ENCODE data around the gene TRIM7. TPM values are rescaled to one million over a fixed set of nuclear protein-coding genes. Genes with fewer than 3 reads are reported as not detected.

The TRIM7 gene
- total and polyA plus RNA-seq, 9 of the 15 experiments (the other 6 are each of a cell fraction or from before 2014, with no cell fraction given) = 2.6 to 14.9 (median 8.9) TPM

DNA sequence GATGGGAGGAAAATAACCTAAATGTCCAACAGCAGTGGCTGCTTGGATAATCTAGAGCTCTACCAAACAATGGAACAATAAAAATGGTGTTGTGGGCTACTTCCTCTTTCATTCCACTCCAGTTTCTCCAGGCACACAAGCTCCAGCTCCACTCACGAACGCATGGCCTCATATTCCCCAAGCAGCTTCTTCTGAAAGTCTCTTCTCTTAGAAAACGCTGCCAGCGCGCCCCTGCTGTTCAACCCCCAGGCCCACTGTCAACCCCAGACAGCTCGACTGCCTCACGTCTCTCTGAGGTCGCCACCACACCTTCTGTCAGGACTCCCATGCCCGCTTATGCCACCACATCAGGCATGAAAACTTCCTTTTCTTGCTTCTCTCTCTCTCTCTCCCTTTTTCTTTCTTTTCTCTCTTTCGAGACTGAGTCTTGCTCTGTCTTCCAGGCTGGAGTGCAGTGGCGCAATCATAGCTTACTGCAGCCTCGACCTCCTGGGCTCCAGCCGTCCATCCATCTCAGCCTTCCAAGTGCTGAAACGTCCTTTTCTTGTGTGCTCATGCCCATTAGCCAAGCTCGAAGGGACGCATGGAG, 41.4 kb downstream of the TRIM7 start:
- Histone ChIP-seq H2AFZ (ENCODE audit: low read depth, low read length) (peak overlapping the region; percentile 100), H3K4me2 (ENCODE audit: insufficient read depth, low read length) (peak overlapping the region; percentile 92), H3K4me3 (peak overlapping the region; percentile 42), H3K4me1 (replicated peaks in 1 of 2; ENCODE audit: control insufficient read depth in 2 of 2, insufficient read depth in 2 of 2, low read length in 2 of 2) (peaks cover 43 to 51% of the 10 kb centered on the region in 2 experiments), H4K20me1 (replicated peaks; ENCODE audit: control insufficient read depth, insufficient read depth, low read length) (no peaks in the 10 kb centered on the region), H3K36me3 (ENCODE audit: control insufficient read depth, insufficient read depth, low read length) (no peaks in the 10 kb centered on the region), H3K9ac (ENCODE audit: insufficient read depth in 1 of 2, low read depth in 2 of 2, low read length in 2 of 2) (peak overlapping the region; percentile 91 to 95), H3K27ac (ENCODE audit: extremely low read depth, low read depth, low read length) (peak overlapping the region; percentile 87), H3K79me2 (ENCODE audit: control insufficient read depth, insufficient read depth, low read length) (no peaks in the 10 kb centered on the region), H3K9me1 (ENCODE audit: control insufficient read depth, insufficient read depth, low read length) (no peaks in the 10 kb centered on the region), H3K27me3 (ENCODE audit: control insufficient read depth in 2 of 2, insufficient read depth in 2 of 2, low read length in 2 of 2) (no peaks in the 10 kb centered on the region), H3K9me3 (replicated peaks; ENCODE audit: control insufficient read depth, insufficient read depth, low read depth, low read length) (no peaks in the 10 kb centered on the region)
- WGBS (ENCODE audit: insufficient coverage, low coverage, missing lambda C conversion rate) = under 1% methylated on average over 14 of the region's 16 CpGs
- ATAC-seq = peak; percentile 46
- intact Hi-C loops (cut with micrococcal nuclease) = loop anchor here (10.0 kb wide), 1 partner anchor 59 kb away; no protein-coding TSS in a partner anchor
- DNase-seq (ENCODE audit: extremely low read depth in 1 of 4, low spot score in 3 of 4) = peak; percentile 43 to 84 (median 54)
- ChIA-PET POLR2A (interaction anchor here (0.6 to 1.5 kb wide), 5 partner anchors 9 to 316 kb away, joined by 3 to 8 read pairs (median 3); no protein-coding TSS in a partner anchor), CTCF (ENCODE audit: low intra/inter-chr PET ratio) (no interaction called here)
- FAIRE-seq = no peak
- in situ Hi-C loops (cut with MboI) = no loop called here
- no TSS peak for BruUV-seq (replicated peaks)
- TF ChIP-seq NR2C2 (CRISPR knock-in tag; IDR thresholded peaks at IDR 0.05) = no peak
- 0 out of 2 replicates have a peak, but pooled peaks have one; percentile 29 for TF ChIP-seq NR2C2 (tag; IDR thresholded peaks at IDR 0.05)
- peak; percentile 83 for TF ChIP-seq L3MBTL2 (IDR thresholded peaks at IDR 0.05)
- TF ChIP-seq NBN (IDR thresholded peaks at IDR 0.05; ENCODE audit: low read depth) = peak; percentile 77; the same call in 1 of the 2 replicates
- TF ChIP-seq RBM25 (IDR thresholded peaks at IDR 0.05; ENCODE audit: low read depth, low read length, severe bottlenecking) = no peak
- TF ChIP-seq, protein P1, sequence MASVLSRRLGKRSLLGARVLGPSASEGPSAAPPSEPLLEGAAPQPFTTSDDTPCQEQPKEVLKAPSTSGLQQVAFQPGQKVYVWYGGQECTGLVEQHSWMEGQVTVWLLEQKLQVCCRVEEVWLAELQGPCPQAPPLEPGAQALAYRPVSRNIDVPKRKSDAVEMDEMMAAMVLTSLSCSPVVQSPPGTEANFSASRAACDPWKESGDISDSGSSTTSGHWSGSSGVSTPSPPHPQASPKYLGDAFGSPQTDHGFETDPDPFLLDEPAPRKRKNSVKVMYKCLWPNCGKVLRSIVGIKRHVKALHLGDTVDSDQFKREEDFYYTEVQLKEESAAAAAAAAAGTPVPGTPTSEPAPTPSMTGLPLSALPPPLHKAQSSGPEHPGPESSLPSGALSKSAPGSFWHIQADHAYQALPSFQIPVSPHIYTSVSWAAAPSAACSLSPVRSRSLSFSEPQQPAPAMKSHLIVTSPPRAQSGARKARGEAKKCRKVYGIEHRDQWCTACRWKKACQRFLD (CRISPR knock-in tag; IDR thresholded peaks at IDR 0.05) = peak; percentile 71; the same call in 1 of the 2 replicates
- TF ChIP-seq MCM3 (IDR thresholded peaks at IDR 0.05) = no peak
- TF ChIP-seq EP400 (IDR thresholded peaks at IDR 0.05) = peak; percentile 68
- no peak for TF ChIP-seq TEAD4 (IDR thresholded peaks at IDR 0.05; ENCODE audit: low read length)
- TF ChIP-seq TEAD4 (CRISPR knock-in tag; IDR thresholded peaks at IDR 0.05; ENCODE audit: borderline replicate concordance) = no peak
- TF ChIP-seq BCL6 (CRISPR knock-in tag; IDR thresholded peaks at IDR 0.05) = no peak
- peak; percentile 22; the same call in 1 of the 2 replicates for TF ChIP-seq DIDO1 (tag; IDR thresholded peaks at IDR 0.05; ENCODE audit: low read depth)
- TF ChIP-seq PHF21A (IDR thresholded peaks at IDR 0.05; ENCODE audit: borderline replicate concordance, low read depth) = peak; percentile 38; the same call in 1 of the 2 replicates
- TF ChIP-seq, protein P2, sequence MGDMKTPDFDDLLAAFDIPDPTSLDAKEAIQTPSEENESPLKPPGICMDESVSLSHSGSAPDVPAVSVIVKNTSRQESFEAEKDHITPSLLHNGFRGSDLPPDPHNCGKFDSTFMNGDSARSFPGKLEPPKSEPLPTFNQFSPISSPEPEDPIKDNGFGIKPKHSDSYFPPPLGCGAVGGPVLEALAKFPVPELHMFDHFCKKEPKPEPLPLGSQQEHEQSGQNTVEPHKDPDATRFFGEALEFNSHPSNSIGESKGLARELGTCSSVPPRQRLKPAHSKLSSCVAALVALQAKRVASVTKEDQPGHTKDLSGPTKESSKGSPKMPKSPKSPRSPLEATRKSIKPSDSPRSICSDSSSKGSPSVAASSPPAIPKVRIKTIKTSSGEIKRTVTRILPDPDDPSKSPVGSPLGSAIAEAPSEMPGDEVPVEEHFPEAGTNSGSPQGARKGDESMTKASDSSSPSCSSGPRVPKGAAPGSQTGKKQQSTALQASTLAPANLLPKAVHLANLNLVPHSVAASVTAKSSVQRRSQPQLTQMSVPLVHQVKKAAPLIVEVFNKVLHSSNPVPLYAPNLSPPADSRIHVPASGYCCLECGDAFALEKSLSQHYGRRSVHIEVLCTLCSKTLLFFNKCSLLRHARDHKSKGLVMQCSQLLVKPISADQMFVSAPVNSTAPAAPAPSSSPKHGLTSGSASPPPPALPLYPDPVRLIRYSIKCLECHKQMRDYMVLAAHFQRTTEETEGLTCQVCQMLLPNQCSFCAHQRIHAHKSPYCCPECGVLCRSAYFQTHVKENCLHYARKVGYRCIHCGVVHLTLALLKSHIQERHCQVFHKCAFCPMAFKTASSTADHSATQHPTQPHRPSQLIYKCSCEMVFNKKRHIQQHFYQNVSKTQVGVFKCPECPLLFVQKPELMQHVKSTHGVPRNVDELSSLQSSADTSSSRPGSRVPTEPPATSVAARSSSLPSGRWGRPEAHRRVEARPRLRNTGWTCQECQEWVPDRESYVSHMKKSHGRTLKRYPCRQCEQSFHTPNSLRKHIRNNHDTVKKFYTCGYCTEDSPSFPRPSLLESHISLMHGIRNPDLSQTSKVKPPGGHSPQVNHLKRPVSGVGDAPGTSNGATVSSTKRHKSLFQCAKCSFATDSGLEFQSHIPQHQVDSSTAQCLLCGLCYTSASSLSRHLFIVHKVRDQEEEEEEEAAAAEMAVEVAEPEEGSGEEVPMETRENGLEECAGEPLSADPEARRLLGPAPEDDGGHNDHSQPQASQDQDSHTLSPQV (IDR thresholded peaks at IDR 0.05) = peak; percentile 82
- no peak for TF ChIP-seq POU5F1 (IDR thresholded peaks at IDR 0.05; ENCODE audit: borderline replicate concordance, low read depth, low read length, partially characterized antibody)
- peak; percentile 60 for TF ChIP-seq SOX6 (IDR thresholded peaks at IDR 0.05)
- TF ChIP-seq, protein P3, sequence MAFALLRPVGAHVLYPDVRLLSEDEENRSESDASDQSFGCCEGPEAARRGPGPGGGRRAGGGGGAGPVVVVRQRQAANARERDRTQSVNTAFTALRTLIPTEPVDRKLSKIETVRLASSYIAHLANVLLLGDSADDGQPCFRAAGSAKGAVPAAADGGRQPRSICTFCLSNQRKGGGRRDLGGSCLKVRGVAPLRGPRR (CRISPR knock-in tag; IDR thresholded peaks at IDR 0.05) = no peak
- peak; percentile 48 for TF ChIP-seq CXXC5 (CRISPR knock-in tag; IDR thresholded peaks at IDR 0.05)
